Measurements from ENCODE around the gene SEMA5B. TPM values are rescaled to one million over a fixed set of nuclear protein-coding genes. Genes with fewer than 3 reads are reported as not detected.

The SEMA5B gene
- total RNA-seq, 1 experiment from 2014 or later, result not detected

GRCh38 chr3:122921791-122922651 is 105.5 kb downstream of the SEMA5B start:
- Mint-ChIP-seq H3K36me3 (ENCODE audit: insufficient read depth, unreplicated experiment) (no peaks in the 10 kb centered on the region), H3K27ac (ENCODE audit: low read depth, unreplicated experiment) (no peak overlapping the region), H3K9me3 (ENCODE audit: unreplicated experiment) (no peaks in the 10 kb centered on the region), H3K27me3 (ENCODE audit: insufficient read depth, unreplicated experiment) (peaks cover 18% of the 10 kb centered on the region), H3K4me3 (ENCODE audit: unreplicated experiment) (no peak overlapping the region), H3K4me1 (ENCODE audit: insufficient read depth, unreplicated experiment) (no peaks in the 10 kb centered on the region)
- TF ChIP-seq, protein P1, sequence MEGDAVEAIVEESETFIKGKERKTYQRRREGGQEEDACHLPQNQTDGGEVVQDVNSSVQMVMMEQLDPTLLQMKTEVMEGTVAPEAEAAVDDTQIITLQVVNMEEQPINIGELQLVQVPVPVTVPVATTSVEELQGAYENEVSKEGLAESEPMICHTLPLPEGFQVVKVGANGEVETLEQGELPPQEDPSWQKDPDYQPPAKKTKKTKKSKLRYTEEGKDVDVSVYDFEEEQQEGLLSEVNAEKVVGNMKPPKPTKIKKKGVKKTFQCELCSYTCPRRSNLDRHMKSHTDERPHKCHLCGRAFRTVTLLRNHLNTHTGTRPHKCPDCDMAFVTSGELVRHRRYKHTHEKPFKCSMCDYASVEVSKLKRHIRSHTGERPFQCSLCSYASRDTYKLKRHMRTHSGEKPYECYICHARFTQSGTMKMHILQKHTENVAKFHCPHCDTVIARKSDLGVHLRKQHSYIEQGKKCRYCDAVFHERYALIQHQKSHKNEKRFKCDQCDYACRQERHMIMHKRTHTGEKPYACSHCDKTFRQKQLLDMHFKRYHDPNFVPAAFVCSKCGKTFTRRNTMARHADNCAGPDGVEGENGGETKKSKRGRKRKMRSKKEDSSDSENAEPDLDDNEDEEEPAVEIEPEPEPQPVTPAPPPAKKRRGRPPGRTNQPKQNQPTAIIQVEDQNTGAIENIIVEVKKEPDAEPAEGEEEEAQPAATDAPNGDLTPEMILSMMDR (IDR thresholded peaks at IDR 0.05; ENCODE audit: unreplicated experiment), result no peak
- no TSS peak for BruUV-seq (replicated peaks)
- POLR2A ChIA-PET, result no interaction called here
- DNase-seq (ENCODE audit: unreplicated experiment), result no peak
- CTCF ChIA-PET, result interaction anchor here (1.2 kb wide), 1 partner anchor 22 kb away, joined by 3 read pairs; no protein-coding TSS in a partner anchor
- intact Hi-C loops (cut with micrococcal nuclease), result no loop called here

GRCh38 chr3:122920986-122921385 is 106.6 kb downstream of the SEMA5B start:
- TF ChIP-seq, protein P1 (IDR thresholded peaks at IDR 0.05; ENCODE audit: unreplicated experiment), result no peak
- Mint-ChIP-seq H3K4me1 (ENCODE audit: insufficient read depth, unreplicated experiment) (no peaks in the 10 kb centered on the region), H3K27ac (ENCODE audit: low read depth, unreplicated experiment) (no peak overlapping the region), H3K4me3 (ENCODE audit: unreplicated experiment) (no peak overlapping the region), H3K9me3 (ENCODE audit: unreplicated experiment) (no peaks in the 10 kb centered on the region), H3K36me3 (ENCODE audit: insufficient read depth, unreplicated experiment) (no peaks in the 10 kb centered on the region), H3K27me3 (ENCODE audit: insufficient read depth, unreplicated experiment) (peaks cover 27% of the 10 kb centered on the region)
- intact Hi-C loops (cut with micrococcal nuclease), result no loop called here
- no TSS peak for BruUV-seq (replicated peaks)
- ChIA-PET POLR2A (no interaction called here), CTCF (interaction anchor here (0.6 to 1.2 kb wide), 2 partner anchors 9 to 23 kb away, joined by 3 read pairs; no protein-coding TSS in a partner anchor)
- DNase-seq (ENCODE audit: unreplicated experiment), result no peak

DNA sequence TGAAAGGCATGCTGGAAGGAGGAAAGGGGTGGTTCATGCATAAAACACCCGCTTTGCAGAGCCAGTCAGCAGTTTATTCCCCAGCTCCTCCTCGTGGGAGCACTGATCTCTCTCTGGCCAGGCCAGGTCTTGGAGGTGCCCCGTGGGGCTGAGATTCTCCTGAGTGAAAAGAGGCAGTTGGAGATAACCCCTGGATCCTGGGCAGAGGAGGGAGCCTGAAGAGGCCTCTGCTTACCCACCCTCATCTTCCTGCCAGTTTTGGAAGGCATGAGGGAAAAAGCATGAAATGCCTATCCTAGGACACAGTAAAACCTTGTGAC is 108.3 kb downstream of the SEMA5B start:
- TF ChIP-seq, protein P1 (IDR thresholded peaks at IDR 0.05; ENCODE audit: unreplicated experiment), result no peak
- no TSS peak for BruUV-seq (replicated peaks)
- H3K36me3 Mint-ChIP-seq (ENCODE audit: insufficient read depth, unreplicated experiment), result no peaks in the 10 kb centered on the region
- H3K4me3 Mint-ChIP-seq (ENCODE audit: unreplicated experiment), result no peak overlapping the region
- DNase-seq (ENCODE audit: unreplicated experiment), result no peak
- CTCF ChIA-PET, result interaction anchor here (0.7 kb wide), 1 partner anchor 35 kb away, joined by 3 read pairs; no protein-coding TSS in a partner anchor
- POLR2A ChIA-PET, result no interaction called here
- intact Hi-C loops (cut with micrococcal nuclease), result no loop called here
- H3K4me1 Mint-ChIP-seq (ENCODE audit: insufficient read depth, unreplicated experiment), result no peaks in the 10 kb centered on the region
- H3K9me3 Mint-ChIP-seq (ENCODE audit: unreplicated experiment), result no peaks in the 10 kb centered on the region
- H3K27ac Mint-ChIP-seq (ENCODE audit: low read depth, unreplicated experiment), result no peak overlapping the region
- peaks cover 27% of the 10 kb centered on the region for H3K27me3 Mint-ChIP-seq (ENCODE audit: insufficient read depth, unreplicated experiment)

- no TSS peak for BruUV-seq (replicated peaks)
- Mint-ChIP-seq H3K27me3 (ENCODE audit: insufficient read depth, unreplicated experiment) (peaks cover 27% of the 10 kb centered on the region), H3K27ac (ENCODE audit: low read depth, unreplicated experiment) (no peak overlapping the region), H3K4me1 (ENCODE audit: insufficient read depth, unreplicated experiment) (no peaks in the 10 kb centered on the region), H3K9me3 (ENCODE audit: unreplicated experiment) (no peaks in the 10 kb centered on the region), H3K4me3 (ENCODE audit: unreplicated experiment) (no peak overlapping the region), H3K36me3 (ENCODE audit: insufficient read depth, unreplicated experiment) (no peaks in the 10 kb centered on the region)
- DNase-seq (ENCODE audit: unreplicated experiment), result peak; percentile 20
- ChIA-PET POLR2A (no interaction called here), CTCF (interaction anchor here (0.6 to 0.7 kb wide), 2 partner anchors 35 to 249 kb away, joined by 3 read pairs; no protein-coding TSS in a partner anchor)
- intact Hi-C loops (cut with micrococcal nuclease), result no loop called here
- TF ChIP-seq, protein P1 (IDR thresholded peaks at IDR 0.05; ENCODE audit: unreplicated experiment), result no peak
These were observed 108.8 kb downstream of the SEMA5B start for GRCh38 chr3:122918576-122919290.

Measured in MCF 10A (cell line).